KBM-7 (cell line): Measurements from ENCODE around the gene GSAP.
"Not testable (repeated sequence)": the region's sequence is repeated elsewhere in the genome, so short reads cannot be mapped to it uniquely, and the experiment has no call there.

Experiments
- DNase-seq: peaks from one replicate; pipeline ENCODE4 v3.0.0-alpha.2; 2015
- in situ Hi-C: fragments of 300-500 bp; cut with MboI; formaldehyde crosslinking; loops from 2 replicates; pipeline ENCODE4 v1.14.3; 2020; ENCODE audit warnings: low sequenced_read_pairs, low pct_unique_long_range_greater_than_20kb, mixed read lengths

The GSAP gene

DNA sequence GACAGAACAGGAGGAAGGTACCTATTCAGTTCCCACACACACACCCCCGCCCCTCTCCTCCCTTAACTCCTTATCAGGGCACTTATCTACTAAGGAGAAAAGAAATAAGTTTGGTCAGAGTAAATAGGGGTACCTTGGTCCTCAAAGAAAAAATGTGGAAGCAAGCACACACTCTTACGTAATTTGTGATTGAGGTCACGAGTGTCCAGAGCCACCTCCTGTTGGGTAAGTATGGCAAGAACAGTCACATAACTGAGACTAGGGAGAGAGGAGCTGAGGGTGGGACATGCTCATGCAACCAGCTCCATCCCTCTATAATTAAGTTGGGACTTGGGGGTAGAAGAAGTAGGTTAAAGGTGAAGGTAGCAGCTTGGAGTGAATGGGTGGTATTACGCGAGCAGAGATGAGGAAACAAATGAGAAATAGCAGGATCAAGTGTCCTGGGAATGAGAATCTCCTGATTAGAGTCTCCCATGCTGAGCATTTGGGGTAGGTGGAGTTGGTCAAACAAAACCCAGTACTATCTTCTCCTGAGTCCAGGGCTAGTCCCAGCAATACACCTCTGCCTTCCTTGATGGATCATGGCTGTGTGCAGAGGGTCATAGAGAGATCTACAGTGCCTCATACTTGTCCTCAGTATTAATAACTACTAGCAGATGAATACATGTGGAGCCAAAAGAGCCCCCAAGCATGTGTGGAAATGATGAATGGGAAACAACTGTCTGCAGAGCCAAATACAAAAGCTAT lies 77.1 kb downstream of the GSAP start:
- no peak for DNase-seq
- in situ Hi-C loops, result no loop called here

DNA sequence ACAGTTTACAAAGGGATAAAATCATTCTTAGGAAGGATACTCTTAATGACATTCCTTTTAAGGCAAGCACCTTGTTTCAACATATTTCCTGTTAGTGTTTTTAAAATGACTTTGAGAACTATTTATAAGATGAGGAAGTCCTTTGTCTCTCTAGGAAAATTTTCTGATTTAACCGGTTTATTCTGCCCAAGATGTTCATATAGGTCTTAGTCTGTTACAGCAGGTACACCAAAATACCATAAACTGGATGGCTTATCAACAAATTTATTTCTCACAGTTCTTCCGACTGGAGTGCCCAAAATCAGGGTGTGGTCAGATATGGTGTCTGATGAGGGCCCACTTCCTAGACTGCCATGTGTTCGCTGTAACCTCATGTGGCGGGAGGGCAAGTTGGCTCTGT lies 77.9 kb downstream of the GSAP start:
- in situ Hi-C loops, result no loop called here
- peak; percentile 69 for DNase-seq

DNA sequence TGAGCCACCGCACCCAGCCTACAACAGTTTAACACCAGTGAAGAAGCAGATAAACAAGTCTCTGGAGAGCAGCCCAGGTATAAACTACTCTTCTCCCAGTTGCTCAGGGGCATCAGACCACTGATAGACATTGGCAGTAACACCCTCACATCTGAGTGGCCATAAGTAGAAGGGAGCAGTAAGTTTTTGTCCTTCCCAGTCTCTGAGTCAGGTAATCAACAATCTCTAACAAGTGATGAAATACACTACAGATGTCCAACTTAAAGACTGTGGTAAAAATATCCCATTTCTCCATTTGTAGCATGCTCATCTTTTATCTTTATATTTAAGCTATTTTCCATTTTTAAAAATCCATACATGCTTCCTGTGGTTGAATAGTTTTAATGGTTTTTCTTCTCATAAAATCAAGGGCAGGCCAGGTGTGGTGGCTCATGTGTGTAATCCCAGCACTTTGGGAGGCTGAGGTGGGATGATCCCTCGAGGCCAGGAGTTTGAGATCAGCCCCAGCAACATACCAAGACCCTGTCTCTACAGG lies 78.6 kb downstream of the GSAP start:
- in situ Hi-C loops, result no loop called here
- DNase-seq, result no peak

DNA sequence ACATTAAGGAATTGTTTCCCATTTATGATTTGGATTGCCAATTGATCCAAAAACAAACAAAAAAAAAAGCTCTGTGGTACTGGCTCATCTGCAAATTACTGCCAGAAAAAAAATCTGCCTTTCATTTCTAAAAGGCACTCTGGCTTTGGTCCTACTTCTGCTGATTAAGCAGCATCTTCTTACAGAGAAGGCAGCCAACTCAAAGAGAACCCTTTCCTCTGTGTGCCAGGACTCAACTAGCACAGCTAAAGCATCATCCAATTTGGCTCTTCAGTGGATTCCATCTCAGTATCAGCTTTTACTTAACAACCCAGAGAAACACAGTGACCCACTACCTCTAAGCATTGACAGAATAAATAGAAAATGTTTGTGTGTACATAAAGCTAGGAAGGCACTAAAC lies 80.6 kb downstream of the GSAP start:
- no peak for DNase-seq
- in situ Hi-C loops, result no loop called here

DNA sequence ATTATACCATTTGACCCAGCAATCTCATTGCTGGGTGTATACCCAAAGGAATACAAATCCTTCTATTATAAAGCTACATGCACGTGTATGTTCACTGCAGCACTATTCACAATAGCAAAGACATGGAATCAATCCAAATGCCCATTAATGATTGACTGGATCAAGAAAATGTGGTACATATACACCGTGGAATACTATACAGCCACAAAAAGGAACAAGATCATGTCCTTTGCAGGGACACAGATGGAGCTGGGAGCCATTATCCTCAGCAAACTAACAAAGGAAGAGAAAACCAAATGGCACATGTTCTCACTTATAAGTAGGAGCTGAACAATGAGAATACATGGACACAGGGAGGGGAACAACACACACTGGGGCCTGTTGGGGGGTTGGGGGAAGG lies 82.1 kb downstream of the GSAP start:
- DNase-seq, in situ Hi-C loops: not testable (repeated sequence)

DNA sequence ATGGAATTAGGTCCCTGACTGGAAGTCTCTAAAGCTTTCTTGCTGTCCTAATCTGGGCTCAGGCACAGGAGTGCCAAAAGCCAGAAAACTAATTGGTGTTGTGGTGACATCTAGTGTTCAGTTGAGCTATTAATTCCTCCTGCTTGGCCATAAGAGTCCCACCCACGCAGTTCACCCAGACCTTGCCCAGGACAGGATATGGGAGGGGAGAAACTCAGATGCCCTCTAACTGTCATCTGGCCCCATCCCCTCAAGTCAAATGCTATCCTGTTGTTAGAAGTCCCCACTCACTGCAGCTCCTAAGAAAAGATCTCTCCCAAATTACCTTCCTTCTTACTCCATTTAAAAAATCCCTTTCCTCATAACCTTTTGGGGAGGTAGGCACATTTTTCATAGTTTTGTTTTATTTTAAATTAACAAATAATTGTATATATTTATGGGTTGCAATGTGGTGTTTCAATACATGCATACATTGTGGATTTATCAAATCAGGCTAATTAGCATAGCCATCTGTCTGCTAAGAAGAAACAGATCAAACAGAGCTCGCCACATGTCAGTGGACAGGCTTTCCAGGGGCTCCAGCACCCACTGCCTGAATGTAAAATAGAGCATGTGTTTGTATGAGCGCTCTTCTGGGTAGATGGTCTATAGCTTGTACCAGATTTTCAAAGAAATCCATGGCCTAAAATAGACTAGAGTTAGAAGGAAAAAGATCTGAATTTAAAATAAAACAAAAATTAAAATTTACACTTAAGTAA lies 84.0 kb downstream of the GSAP start:
- DNase-seq, result peak; percentile 93
- in situ Hi-C loops, result no loop called here

DNA sequence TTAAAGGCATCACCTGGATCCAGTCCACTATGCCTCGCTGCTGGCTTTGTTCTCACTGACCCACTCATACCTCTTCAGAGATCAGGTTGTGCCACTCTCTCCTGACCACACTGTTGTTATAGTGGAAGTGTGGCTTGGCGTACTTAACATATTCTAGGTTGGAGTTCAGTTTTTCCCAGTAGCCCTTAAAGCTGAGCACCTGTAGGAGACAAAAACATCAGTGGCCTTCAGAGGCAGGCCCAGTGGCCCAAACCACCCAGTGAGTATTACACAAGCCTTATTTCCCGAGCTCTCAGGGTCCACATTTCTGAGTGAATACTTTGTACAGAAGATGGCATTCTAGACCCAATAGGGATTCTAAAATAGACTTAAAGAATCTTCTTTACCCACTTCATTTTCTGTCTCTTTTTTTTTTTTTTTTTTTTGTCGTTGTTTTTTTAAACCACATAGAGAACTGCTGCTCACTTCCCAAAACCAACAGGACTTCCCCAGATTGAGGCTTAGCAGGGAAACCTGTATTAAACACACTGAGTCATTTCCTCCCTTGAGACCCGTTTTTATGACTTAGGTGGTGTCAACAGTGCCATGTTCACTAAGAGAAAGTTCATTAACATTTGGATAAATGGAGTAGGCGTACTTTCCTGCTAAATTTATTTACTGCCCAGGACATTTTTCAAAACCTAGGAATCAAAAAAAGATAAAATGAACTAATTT lies 85.8 kb downstream of the GSAP start:
- DNase-seq, result peak; percentile 85
- in situ Hi-C loops, result no loop called here

DNA sequence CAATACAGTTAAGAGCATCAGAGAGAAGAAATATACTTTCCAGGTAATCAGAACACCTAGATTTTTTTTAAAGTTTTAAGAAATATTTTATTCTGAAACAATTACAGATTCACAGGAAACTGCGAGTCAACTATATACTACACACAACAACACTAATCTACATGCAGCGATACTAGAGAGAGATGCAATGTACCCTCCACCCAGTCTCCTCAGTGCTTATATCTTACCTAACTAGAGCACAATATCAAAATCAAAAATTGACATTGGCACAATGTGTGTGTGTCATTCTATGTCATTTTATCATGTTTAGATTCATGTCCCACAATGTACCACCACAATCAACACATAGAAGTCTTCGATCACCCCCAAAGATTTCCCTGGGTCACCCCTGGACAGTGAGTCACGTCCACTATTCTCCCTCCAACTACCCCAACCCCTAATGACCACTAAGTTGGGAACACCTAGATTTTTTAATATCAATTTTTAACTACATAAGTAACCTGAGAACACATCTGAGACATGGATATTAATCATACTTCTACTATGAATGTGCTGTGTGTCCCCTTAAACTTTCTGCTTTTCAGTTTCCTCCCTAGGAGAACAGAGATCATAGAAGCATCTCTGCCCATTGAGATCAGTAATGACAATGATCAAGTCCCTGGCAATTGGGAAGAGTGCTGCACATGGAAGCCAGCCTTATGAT lies 86.5 kb downstream of the GSAP start:
- in situ Hi-C loops, result no loop called here
- no peak for DNase-seq

DNA sequence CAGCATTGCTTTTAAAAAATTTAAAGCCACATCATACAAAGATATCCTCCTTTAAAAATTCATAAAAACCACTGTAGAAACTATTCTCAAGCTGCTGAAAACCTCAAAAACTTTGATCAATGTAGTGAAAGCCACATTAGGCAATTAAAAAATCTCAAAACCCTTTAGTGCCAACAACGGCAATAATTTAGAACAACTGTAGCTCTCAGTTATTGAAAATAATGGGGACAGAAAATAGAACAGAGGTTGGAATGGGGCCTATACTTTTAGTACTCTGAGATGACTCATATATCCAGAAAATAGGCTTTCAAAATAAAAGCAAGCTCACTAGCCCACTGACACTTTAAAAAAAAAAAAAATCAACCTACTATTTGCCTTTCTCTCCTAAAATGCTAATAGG lies 87.5 kb downstream of the GSAP start:
- in situ Hi-C loops, result no loop called here
- DNase-seq, result no peak

DNA sequence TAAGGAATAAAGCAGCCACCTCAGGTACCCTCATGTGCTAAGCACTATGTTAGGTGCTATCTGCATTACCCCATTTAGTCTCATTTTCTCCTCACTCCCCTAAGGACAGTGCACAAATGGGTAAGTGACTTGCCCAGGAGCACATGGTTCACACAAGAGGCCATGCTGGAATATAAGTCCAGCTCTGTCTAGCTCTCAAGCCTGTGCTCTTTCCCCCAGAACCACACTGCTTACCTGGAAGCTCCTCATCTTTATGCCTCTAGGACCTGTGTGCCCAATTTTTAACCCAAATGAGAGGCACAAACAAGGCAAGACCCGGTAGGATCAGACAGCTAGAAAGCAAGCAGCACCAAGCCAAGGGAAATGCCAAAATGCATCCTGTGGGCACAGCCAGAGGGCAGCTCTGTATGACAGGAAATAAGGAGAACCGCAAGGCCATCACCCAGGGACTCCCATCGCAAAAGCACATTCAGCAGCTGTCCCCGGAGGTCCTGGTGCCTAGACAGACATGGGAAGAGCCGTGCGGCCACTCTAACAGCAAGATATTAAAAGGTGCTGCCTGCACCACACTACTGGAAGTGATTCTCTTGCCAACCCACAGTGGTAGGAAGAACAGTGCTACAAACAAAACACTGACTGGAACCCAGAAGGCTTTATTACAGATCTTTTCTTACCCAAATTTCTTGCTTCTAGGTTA lies 88.1 kb downstream of the GSAP start:
- in situ Hi-C loops, result no loop called here
- DNase-seq, result peak; percentile 66

DNA sequence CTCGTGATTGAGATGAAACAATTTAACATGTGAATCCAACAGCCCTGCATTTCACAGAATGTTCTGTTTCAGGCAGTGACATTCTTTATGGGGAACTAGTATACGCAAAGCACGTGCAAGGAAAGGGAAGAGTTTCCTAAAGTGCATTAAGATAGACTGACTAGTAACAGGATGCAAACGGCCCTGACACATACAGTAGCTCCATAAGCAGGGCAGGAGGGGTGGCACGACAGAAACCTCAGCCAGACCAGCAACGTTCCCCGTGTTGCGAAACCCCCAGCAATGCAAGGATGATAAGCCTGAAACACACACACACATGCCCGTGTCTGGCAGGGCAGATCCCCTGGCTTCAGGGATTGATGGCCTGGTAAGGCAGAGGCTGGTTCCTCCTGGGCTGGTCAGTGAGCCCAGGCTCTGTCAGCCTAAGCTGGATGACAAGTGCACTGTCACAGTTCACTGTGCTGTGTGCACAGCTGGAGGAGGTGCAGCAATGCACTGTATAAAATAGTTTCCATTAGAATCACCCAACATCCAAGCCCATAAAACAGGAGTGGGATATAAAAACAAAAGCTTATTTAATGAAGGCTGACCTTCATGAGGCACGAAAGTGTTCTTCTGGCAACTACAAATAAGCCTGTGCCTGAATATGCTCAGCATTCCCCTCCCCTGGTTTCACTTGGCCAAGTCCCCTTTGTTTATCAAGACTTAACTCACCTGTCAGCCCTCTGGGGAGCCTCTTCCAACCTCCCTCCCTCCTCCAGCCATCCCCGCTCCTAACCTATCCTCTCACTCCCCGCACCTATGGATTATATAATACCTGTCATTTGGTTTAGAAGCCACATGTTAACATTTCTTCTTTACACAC lies 88.8 kb downstream of the GSAP start:
- in situ Hi-C loops, result no loop called here
- peak; percentile 89 for DNase-seq

DNA sequence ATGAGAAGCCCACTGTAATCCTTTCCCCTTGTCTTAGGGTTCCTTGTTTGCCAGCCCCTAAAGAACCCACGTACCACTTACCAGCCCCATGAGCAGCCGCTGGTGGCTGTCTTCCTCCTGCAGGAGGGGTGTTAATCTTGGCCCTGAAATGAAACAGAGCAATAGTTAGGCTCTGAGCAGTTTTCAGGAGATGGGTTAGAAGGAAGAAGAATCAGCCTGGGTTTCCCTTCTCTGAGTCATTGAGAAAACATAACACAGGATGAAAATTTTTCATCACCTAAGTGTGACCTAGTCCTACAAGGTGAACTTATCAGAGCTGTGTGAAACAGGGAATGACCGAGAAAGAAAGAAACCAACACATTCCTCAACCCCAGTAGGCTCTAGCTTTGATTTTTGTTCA lies 90.0 kb downstream of the GSAP start:
- no peak for DNase-seq
- in situ Hi-C loops, result no loop called here

DNA sequence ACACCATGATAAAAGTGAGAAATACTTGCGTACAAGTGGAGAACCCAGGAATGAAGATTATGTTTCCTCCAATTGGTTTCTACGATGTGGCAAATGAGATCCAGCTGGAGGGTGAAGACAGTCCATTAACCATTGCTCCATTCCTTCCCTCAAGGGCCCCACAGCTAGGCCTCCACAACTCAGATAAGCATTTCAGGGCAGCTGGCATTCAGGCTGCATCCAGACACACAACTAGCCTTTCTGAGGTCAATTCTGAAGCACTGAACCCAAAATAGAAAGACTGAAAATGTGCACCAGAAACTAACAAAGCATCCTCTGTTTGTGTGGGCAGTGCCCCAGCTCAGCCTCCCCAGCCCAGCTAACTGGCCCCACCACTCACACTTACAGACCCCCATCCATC lies 94.8 kb downstream of the GSAP start:
- DNase-seq, result no peak
- in situ Hi-C loops, result no loop called here

DNA sequence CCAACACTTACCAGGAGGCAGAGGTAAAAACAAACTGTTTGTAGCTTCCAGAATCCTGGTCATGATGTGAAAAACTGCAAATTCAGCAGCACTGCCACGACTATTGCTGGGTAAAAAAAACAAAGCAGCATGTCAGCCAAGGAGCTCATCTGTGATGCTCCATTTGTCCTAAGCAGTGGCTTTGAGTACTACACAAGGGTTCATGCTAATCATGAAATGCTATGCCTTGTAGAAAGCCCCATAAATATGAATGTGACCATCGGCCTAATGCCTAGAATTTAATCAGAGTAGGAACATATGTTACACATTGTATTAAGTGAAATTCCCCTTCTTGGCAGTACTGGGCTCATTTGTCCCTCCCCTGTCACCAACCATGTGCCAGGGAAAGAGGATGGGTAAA lies 95.4 kb downstream of the GSAP start:
- in situ Hi-C loops, result no loop called here
- no peak for DNase-seq

DNA sequence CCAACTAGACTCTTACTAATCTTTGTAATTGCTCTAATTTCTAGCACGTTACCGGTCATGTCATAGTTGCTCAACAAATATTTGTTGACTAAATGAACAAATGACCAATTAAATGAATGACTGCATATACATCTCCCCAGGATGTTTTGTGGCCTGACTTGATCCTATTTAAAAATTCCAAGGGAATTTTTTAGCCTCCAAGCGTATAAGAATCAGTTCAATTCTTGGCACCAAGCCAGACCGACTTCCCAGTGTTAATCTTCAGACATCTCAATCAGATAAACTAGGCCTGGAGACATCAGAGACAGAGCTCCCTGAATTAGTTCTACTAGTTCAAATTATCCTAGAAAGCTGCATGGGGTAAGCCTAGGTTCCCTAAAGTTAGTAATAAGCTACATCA lies 96.0 kb downstream of the GSAP start:
- DNase-seq, result no peak
- in situ Hi-C loops, result no loop called here

DNA sequence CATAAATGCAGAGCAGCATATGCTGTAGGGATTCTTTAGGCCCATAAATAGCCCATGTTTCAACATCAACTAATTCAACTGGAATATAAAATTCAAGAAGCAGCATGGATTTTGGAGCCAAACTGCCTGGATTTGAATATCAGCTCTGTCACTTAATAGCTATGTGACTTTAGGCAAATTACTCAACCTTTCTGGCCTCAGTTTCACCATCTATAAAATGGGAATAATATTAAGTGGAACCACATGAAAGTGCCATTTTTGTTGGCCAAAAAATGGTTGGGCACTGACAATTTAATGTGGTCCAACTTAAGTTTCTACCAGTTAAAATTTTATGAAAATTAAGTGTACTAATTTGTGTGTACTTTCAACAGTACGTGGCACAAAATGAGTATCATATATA lies 98.1 kb downstream of the GSAP start:
- in situ Hi-C loops, result no loop called here
- DNase-seq, result no peak

DNA sequence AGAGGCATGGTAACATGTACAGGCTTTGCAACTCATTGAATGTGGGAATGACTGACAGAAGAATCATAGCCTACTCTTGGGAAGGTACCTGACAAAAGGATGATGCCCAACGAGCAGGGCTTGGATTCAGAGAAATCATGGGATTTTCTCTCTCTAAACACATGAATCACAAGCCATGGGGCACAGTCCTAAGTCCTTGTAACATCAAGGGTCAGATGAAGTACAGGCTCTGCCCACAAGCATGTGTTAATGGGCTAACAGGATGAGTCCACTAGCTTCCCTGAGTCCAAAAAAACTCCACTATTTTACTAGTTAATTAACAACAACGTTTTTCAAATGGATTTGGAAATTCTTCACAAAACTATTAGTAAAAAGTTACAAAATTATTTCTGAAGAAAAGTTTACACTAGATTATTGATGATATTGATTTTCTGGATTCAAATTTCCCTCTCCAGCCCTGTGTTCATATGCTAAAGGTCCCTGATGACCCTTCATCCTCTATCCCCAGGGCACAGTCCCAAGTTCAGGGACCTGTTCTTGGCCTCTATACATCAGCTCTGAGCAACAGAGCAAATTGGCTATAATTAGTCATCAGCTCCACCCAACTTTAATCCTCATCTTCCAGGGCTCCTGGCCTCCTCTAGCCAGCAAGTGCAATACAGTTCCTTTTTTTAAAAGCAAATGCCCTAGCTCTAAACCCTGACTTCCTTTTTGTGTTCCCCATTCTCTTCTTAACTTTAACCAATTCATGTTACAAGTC lies 99.8 kb downstream of the GSAP start:
- in situ Hi-C loops, result no loop called here
- DNase-seq, result peak; percentile 75
